Activated CD4-positive, CD25-positive, alpha-beta regulatory T cell (primary cell): ENCODE data around the gene F11.
"Not testable (repeated sequence)": the region's sequence is repeated elsewhere in the genome, so short reads cannot be mapped to it uniquely, and the experiment has no call there.

Experiments used
- DNase-seq, 4 experiments: peaks; one replicate each; lab custom pipeline; 2025; lab: John Stamatoyannopoulos, UW

The F11 gene

DNA sequence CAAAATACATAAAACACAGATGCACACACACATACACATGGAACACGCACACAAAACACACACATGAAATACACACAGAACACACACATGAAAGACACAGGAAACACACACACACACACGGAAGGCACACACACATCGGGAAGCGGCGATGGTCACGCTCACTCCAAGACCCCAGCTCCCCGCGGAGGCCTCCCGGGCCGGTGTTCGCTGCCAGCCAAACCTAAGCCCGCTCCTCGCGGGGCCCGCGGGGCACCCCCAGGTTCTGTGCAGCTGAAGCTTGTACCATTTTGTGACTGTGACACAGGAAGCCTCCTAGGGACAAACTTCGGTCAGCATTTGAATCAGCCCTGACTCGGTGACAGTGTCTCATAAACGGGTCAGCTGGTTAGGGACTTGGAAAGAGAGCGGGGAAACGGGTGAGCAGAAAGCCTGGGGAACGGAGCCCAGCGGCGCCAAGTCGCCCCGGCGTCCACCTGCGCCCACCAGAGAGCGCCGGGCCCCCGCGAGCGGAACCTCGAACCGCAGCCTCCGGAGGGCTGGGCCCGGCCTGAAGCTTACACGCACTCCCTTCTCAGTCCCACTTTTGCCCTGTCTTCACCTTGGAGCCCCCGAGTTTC is 32.1 kb downstream of the F11 start:
- no peak for DNase-seq

GRCh38 chr4:186299291-186299690 is 33.3 kb downstream of the F11 start:
- DNase-seq, result no peak

DNA sequence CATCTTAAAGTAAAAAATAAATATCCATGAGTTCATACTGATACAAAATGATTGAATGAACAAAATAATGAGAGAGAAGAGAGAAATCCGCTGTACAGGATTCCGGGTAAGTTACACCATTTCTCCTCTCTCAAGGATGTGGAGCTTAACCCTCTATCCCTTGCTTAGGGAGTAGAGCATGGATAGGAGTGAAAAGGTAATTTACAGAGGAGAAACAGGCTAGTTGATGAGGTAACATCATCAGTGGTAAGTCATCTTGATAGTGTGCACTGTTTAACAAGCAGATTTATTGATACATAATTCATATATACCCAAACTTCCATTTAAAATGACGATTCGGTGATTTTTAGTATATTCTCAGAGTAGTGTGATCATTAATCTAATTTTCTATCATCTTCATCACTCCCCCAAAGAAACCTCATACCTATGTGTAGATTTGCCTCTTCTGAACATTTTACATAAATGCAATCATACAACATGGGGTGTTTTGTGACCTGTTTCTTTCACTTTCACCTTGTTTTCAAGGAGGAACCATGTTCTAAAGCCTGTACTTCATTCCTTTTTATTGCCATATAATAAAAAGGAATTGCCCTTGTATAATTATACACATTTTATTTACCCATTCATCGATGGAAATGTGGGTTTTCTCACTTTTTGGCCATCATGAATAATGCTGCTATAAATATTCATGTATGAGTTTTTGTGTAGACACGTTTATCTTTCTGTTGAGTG is 34.8 kb downstream of the F11 start:
- DNase-seq, result no peak

DNA sequence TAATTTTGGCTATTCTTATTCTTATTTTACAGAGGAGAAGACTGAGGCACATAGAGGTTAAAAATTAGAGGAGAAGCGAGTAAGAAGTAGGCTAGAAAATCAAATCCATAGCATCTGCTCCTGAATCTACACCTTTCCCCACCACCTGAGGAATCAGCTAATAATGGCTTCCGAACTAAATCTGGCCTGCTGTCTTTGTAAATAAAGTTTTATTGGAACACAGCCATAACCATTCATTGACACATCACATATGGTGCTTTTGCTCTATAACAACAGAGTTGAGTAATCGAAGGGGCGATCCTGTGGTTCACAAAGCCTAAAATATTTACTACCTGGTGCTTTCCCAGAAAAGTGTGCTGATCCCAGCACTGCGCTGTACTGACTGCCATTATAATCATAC is 38.2 kb downstream of the F11 start:
- DNase-seq, result no peak

- no peak for DNase-seq
These were observed 39.0 kb downstream of the F11 start for GRCh38 chr4:186304866-186305505.

- DNase-seq, result no peak
These were observed 41.5 kb downstream of the F11 start for GRCh38 chr4:186307497-186307896.

GRCh38 chr4:186307916-186308315 is 41.9 kb downstream of the F11 start:
- no peak for DNase-seq

DNA sequence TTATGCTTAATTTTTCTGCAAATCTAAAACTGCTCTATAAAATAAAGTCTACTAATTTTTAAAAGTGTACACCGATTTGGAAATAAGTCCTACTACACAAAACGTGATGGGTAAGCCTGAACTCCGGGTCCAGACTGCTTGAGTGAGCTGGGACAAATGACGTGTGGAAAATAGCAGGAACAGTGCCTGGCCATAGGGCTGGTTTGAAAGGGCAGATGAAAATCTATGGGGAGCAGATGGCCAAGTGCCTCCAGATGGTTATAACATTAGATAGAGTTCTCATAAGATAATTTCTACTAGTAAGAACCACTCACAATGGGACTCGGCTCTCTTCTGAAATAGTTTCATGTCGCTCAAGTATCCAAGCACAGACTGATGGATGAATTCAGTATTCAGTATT is 52.5 kb downstream of the F11 start:
- no peak for DNase-seq

GRCh38 chr4:186324660-186325059 is 58.7 kb downstream of the F11 start:
- not testable (repeated sequence) for DNase-seq

GRCh38 chr4:186326391-186326790 is 60.4 kb downstream of the F11 start:
- DNase-seq, result no peak

- DNase-seq, result no peak
These were observed 63.4 kb downstream of the F11 start for GRCh38 chr4:186329372-186329771.

DNA sequence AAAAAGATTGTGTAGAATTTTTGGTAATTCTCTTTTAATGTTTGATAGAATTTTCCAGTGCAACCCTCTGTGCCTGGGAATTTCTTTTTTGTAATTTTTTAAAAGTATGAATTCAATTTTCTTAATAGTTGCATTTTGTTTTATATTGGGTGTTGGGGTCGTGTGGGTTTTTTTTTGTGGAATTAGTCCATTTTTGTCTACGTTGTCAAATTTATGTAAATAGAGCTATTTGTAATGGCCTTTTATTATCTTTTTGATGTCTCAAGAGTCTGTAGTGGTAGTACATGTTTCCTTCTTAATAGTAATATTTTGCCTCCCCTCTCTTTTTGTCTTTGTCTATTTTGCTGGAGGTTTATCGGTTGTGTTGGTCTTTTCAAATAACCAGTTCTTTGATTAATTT is 64.4 kb downstream of the F11 start:
- DNase-seq, result no peak

- no peak for DNase-seq
These were observed 69.8 kb downstream of the F11 start for GRCh38 chr4:186335793-186336192.
